PFSK-1 (cell line): ENCODE measurements around the gene ZCCHC2.

Experiments
- FOXP2 ChIP-seq: optimal IDR thresholded peaks from 2 replicates; pipeline ENCODE3; 2011; ENCODE audit warnings: borderline replicate concordance, control low read depth, inconsistent platforms; ENCODE audit not compliant: insufficient read depth; ENCODE audit errors: extremely low read length, extremely low read depth
- POLR2AphosphoS5 ChIP-seq: IDR thresholded peaks from 2 replicates; pipeline ENCODE4 v1.6.1; 2012; ENCODE audit warnings: low read depth, mild to moderate bottlenecking, control low read depth, low read length, moderate library complexity
- REST ChIP-seq, 2 experiments: IDR thresholded peaks; 2 replicates each; pipeline versions ENCODE4 v1.6.1 to v1.8.0; 2011 to 2012; ENCODE audit warnings: low read depth in 2 of 2, low read length in 2 of 2, control low read depth in 1 of 2, inconsistent platforms in 1 of 2, mild to moderate bottlenecking in 1 of 2, moderate library complexity in 1 of 2; ENCODE audit not compliant: insufficient read depth in 1 of 2
- TAF1 ChIP-seq: IDR thresholded peaks from 2 replicates; pipeline ENCODE4 v1.6.1; 2012; ENCODE audit warnings: low read length, control low read depth, borderline replicate concordance; ENCODE audit not compliant: insufficient read depth

- TF ChIP-seq REST (IDR thresholded peaks at IDR 0.05; ENCODE audit: insufficient read depth in 1 of 2, low read depth in 2 of 2, low read length in 2 of 2) (no peak), TAF1 (no peak), POLR2AphosphoS5 (no peak), FOXP2 (no peak)
These were observed 41.2 kb downstream of the ZCCHC2 start for GRCh38 chr18:62564044-62564443.
